Gastrocnemius medialis (tissue), 4 donors: ENCODE measurements around the gene ZBTB17.

Experiments used
- CTCF ChIP-seq, 5 experiments: fragments of 450-650 bp in 3 of 5; fragments of 200-600 bp in 2 of 5; sonication (generic) in 2 of 5; IDR thresholded peaks in 4 of 5; conservative IDR thresholded peaks in 1 of 5; 1 replicate in 4 of 5; 2 replicates in 1 of 5; pipeline ENCODE4 v1.5.1; 2016 to 2019; ENCODE audit warnings: antibody characterized with exemption in 5 of 5, mild to moderate bottlenecking in 3 of 5, moderate library complexity in 3 of 5
- POLR2A ChIP-seq, 2 donors: fragments of 450-650 bp; IDR thresholded peaks; one replicate each; pipeline ENCODE4 v1.6.1; 2017; ENCODE audit warnings: antibody characterized with exemption in 2 of 2, mild to moderate bottlenecking in 2 of 2, moderate library complexity in 2 of 2

DNA sequence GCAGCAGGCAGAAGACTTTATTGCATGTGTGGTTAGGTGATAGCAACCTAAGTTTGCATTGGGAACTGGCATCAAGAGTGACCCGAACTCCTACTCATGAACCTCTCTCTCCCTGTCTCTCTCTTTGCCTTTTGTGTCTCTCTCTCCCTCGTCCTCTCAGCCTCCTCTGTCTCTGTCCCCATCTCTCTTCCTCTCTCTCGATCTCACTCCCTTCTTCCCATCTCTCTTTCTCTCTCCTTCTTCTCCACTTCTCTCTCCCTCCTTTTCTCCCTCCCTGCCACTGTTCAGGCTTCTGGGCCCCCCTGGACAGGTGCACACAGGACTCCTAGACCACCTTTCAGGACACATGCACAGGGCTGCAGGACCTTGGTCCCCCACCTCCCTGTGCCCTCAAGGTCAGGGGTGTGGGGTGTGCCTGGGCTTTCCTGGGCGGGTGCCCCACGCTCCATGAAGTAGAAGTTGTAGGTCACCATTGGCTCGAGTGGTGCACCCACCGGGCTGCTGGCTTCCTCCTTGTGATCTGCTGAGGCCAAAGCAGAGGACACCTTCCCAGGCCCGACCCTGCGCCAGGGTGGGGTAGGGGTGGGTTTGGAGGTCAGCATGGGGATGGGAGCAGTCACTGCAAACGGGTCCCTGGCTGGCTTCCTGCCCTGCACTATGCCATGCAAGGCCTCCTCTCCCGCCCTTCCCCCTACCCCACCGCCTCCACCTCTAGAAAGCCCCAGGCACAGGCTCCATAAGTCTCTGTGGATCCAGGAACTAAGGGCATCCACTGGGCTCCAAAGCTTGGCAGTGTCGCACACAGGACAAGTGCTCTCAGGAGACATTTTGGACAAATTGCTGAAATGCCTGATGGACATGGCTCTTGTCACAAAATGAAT lies 13.2 kb upstream of the ZBTB17 start:
- no peak for TF ChIP-seq POLR2A (IDR thresholded peaks at IDR 0.05)
- no peak for TF ChIP-seq CTCF (IDR thresholded peaks at IDR 0.05 in 4 of 5, conservative IDR thresholded peaks at IDR 0.05 in 1 of 5)
